Caco-2 (cell line): ENCODE measurements around the gene RPS27A. TPM values are rescaled to one million over a fixed set of nuclear protein-coding genes. Genes with fewer than 3 reads are reported as not detected.
"Not testable (repeated sequence)": the region's sequence is repeated elsewhere in the genome, so short reads cannot be mapped to it uniquely, and the experiment has no call there.

Experiments used
- BruUV-seq: library from RNA; stranded (reverse); fragments of 400-500 nt; replicated peaks from 2 replicates; lab custom pipeline; 2021; lab: Mats Ljungman, UMichigan
- CTCF ChIA-PET: fragments of 300-600 bp; sonication (Branson Sonifier 250); formaldehyde crosslinking; loops from one replicate; lab custom pipeline; 2022; ENCODE audit warnings: antibody characterized with exemption; lab: Charles Lee
- POLR2A ChIA-PET: fragments of 300-600 bp; sonication (Branson Sonifier 250); formaldehyde crosslinking; loops from one replicate; lab custom pipeline; 2022; ENCODE audit warnings: antibody characterized with exemption; lab: Charles Lee
- DNase-seq, 2 experiments: peaks; one replicate each; pipeline versions ENCODE4 v3.0.0 to v3.0.0-alpha.2; 2020 to 2022
- H3K27me3 ChIP-seq: replicated peaks from 2 replicates; pipeline ENCODE4 v1.6.0; 2011; ENCODE audit warnings: low read length; ENCODE audit not compliant: control insufficient read depth, insufficient read depth
- H3K36me3 ChIP-seq: 2 replicates; pipeline ENCODE4 v1.5.1; 2011; ENCODE audit warnings: low read length; ENCODE audit not compliant: control insufficient read depth, insufficient read depth
- H3K4me1 ChIP-seq: fragments of 250-450 bp; sonication (Bioruptor Pico); 2 replicates; pipeline ENCODE4 v1.5.1; 2020; ENCODE audit warnings: mild to moderate bottlenecking
- H3K4me3 ChIP-seq: 2 replicates; pipeline ENCODE4 v1.5.1; 2011; ENCODE audit warnings: low read depth, mild to moderate bottlenecking, control low read depth, low read length
- H3K9me3 ChIP-seq: fragments of 250-450 bp; sonication (Bioruptor Pico); 2 replicates; pipeline ENCODE4 v1.5.1; 2020; ENCODE audit warnings: mild to moderate bottlenecking, moderate library complexity
- H3K27ac Mint-ChIP-seq: one replicate; pipeline ENCODE4 v1.8.0; 2022; ENCODE audit warnings: mixed read lengths; ENCODE audit not compliant: unreplicated experiment
- H3K27me3 Mint-ChIP-seq: one replicate; pipeline ENCODE4 v1.8.0; 2022; ENCODE audit warnings: mixed read lengths; ENCODE audit not compliant: insufficient read depth, unreplicated experiment
- H3K36me3 Mint-ChIP-seq: one replicate; pipeline ENCODE4 v1.8.0; 2022; ENCODE audit warnings: mild to moderate bottlenecking, mixed read lengths; ENCODE audit not compliant: insufficient read depth, unreplicated experiment
- H3K4me1 Mint-ChIP-seq: one replicate; pipeline ENCODE4 v1.8.0; 2022; ENCODE audit warnings: low read depth, mixed read lengths; ENCODE audit not compliant: unreplicated experiment
- H3K4me3 Mint-ChIP-seq: one replicate; pipeline ENCODE4 v1.8.0; 2022; ENCODE audit warnings: mild to moderate bottlenecking, moderate library complexity, mixed read lengths; ENCODE audit not compliant: unreplicated experiment
- H3K9me3 Mint-ChIP-seq: one replicate; pipeline ENCODE4 v1.8.0; 2022; ENCODE audit warnings: mixed read lengths; ENCODE audit not compliant: unreplicated experiment
- intact Hi-C: fragments of 100-400 bp; cut with micrococcal nuclease; formaldehyde crosslinking; loops from one replicate; pipeline ENCODE4 v1.10.0; 2022; ENCODE audit not compliant: unreplicated experiment
- total RNA-seq: library from RNA; stranded (reverse); gene quantifications from 2 replicates; pipeline ENCODE4 v1.2.3, GENCODE V29; 2022
- TF ChIP-seq, protein P1 (sequence below), 2 experiments: fragments of 200-600 bp in 1 of 2; IDR thresholded peaks; 1 replicate in 1 of 2; 2 replicates in 1 of 2; pipeline versions ENCODE4 v1.5.1 to v1.8.0; 2011 to 2022; ENCODE audit warnings: antibody characterized with exemption in 1 of 2, control low read depth in 1 of 2, inconsistent platforms in 1 of 2, low read depth in 1 of 2, low read length in 1 of 2, mild to moderate bottlenecking in 1 of 2, moderate library complexity in 1 of 2; ENCODE audit not compliant: insufficient read depth in 1 of 2, severe bottlenecking in 1 of 2, unreplicated experiment in 1 of 2

RPS27A gene
- total RNA-seq, 1 experiment from 2014 or later: 1,305 TPM

GRCh38 chr2:55235724-55236538 is 3.4 kb downstream of the RPS27A start:
- Histone ChIP-seq H3K9me3 (no peaks in the 10 kb centered on the region), H3K27me3 (no peaks in the 10 kb centered on the region), H3K36me3 (peaks cover 7% of the 10 kb centered on the region; the same call in 1 of the 2 replicates), H3K4me3 (no peak overlapping the region), H3K4me1 (peaks cover 11% of the 10 kb centered on the region; the same call in 1 of the 2 replicates)
- Mint-ChIP-seq H3K9me3 (no peaks in the 10 kb centered on the region), H3K36me3 (peaks cover 78% of the 10 kb centered on the region), H3K27me3 (no peaks in the 10 kb centered on the region), H3K4me1 (peaks cover 6% of the 10 kb centered on the region), H3K4me3 (no peak overlapping the region), H3K27ac (no peak overlapping the region)
- CTCF ChIA-PET: no interaction called here
- DNase-seq: no peak
- no TSS peak for BruUV-seq
- intact Hi-C loops: loop anchor here (10.0 kb wide), 1 partner anchor 199 kb away; no protein-coding TSS in a partner anchor
- POLR2A ChIA-PET: no interaction called here
- TF ChIP-seq, protein P1, sequence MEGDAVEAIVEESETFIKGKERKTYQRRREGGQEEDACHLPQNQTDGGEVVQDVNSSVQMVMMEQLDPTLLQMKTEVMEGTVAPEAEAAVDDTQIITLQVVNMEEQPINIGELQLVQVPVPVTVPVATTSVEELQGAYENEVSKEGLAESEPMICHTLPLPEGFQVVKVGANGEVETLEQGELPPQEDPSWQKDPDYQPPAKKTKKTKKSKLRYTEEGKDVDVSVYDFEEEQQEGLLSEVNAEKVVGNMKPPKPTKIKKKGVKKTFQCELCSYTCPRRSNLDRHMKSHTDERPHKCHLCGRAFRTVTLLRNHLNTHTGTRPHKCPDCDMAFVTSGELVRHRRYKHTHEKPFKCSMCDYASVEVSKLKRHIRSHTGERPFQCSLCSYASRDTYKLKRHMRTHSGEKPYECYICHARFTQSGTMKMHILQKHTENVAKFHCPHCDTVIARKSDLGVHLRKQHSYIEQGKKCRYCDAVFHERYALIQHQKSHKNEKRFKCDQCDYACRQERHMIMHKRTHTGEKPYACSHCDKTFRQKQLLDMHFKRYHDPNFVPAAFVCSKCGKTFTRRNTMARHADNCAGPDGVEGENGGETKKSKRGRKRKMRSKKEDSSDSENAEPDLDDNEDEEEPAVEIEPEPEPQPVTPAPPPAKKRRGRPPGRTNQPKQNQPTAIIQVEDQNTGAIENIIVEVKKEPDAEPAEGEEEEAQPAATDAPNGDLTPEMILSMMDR (IDR thresholded peaks at IDR 0.05; ENCODE audit: insufficient read depth in 1 of 2, low read depth in 1 of 2, low read length in 1 of 2, severe bottlenecking in 1 of 2, unreplicated experiment in 1 of 2): no peak

- ChIA-PET POLR2A (no interaction called here), CTCF (no interaction called here)
- DNase-seq: no peak
- Mint-ChIP-seq H3K4me1 (no peaks in the 10 kb centered on the region), H3K36me3 (peaks cover 78% of the 10 kb centered on the region), H3K4me3 (no peak overlapping the region), H3K9me3 (no peaks in the 10 kb centered on the region), H3K27ac (no peak overlapping the region), H3K27me3 (no peaks in the 10 kb centered on the region)
- Histone ChIP-seq H3K9me3 (no peaks in the 10 kb centered on the region), H3K27me3 (no peaks in the 10 kb centered on the region), H3K4me3 (no peak overlapping the region), H3K4me1 (peaks cover 11% of the 10 kb centered on the region; the same call in 1 of the 2 replicates), H3K36me3 (peaks cover 7% of the 10 kb centered on the region; the same call in 1 of the 2 replicates)
- intact Hi-C loops: loop anchor here (10.0 kb wide), 1 partner anchor 198 kb away; no protein-coding TSS in a partner anchor
- no TSS peak for BruUV-seq
- TF ChIP-seq, protein P1 (IDR thresholded peaks at IDR 0.05; ENCODE audit: insufficient read depth in 1 of 2, low read depth in 1 of 2, low read length in 1 of 2, severe bottlenecking in 1 of 2, unreplicated experiment in 1 of 2): no peak
Measured at GRCh38 chr2:55236992-55237543, 4.6 kb downstream of the RPS27A start.

DNA sequence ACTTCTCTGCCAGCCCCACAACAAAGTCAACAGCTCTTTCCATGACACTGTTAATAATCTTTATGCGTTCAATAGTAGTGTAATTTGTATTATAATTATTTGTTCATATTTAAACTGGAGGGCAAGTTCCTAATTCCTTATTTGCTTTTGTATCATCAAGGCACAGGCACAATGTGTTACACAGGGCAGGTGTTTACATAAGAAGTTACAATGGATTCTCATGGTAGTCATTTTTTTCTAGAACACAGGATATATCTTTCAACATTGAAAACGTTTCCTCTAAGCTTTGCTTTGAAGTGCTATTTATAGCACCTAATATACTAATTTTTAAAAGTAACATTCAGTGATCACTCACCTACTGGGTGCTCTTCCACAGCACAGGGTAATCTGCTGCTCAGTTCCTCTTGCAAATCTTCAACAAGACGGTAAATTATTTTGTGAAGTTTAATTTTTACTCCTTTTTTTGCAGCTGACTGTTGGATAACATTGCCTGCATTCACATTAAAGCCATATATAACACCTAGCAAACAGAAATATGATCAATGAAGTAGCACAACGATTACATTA is 7.3 kb downstream of the RPS27A start:
- no peak overlapping the region for H3K27ac Mint-ChIP-seq

DNA sequence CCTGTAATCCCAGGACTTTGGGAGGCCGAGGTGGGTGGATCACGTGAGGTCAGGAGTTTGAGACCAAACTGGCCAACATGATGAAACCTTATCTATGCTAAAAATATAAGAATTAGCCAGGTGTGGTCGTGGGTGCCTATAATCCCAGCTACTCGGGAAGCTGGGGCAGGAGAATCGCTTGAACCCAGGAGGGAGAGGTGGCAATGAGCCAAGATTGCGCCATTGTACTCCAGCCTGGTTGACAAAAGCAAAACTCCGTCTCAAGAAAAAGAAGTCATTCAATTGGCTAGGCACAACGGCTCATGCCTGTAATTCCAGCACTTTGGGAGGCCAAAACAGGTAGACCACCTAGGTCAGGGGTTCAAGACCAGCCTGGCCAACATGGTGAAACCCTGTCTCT is 9.1 kb downstream of the RPS27A start:
- H3K9me3 ChIP-seq, H3K27me3 ChIP-seq, H3K4me3 Mint-ChIP-seq, H3K36me3 ChIP-seq, intact Hi-C loops, H3K27me3 Mint-ChIP-seq, H3K9me3 Mint-ChIP-seq, H3K4me3 ChIP-seq, CTCF ChIA-PET, H3K27ac Mint-ChIP-seq, DNase-seq, H3K4me1 ChIP-seq, BruUV-seq, POLR2A ChIA-PET, H3K4me1 Mint-ChIP-seq: not testable (repeated sequence)
- peaks cover 48% of the 10 kb centered on the region for H3K36me3 Mint-ChIP-seq

More for the DNA sequence above, 7.3 kb downstream of the RPS27A start:
- no peaks in the 10 kb centered on the region for H3K9me3 ChIP-seq
- TF ChIP-seq, protein P1 (IDR thresholded peaks at IDR 0.05; ENCODE audit: insufficient read depth in 1 of 2, low read depth in 1 of 2, low read length in 1 of 2, severe bottlenecking in 1 of 2, unreplicated experiment in 1 of 2): no peak
- Mint-ChIP-seq H3K4me3 (no peak overlapping the region), H3K36me3 (peaks cover 58% of the 10 kb centered on the region), H3K9me3 (no peaks in the 10 kb centered on the region), H3K4me1 (no peaks in the 10 kb centered on the region), H3K27me3 (no peaks in the 10 kb centered on the region)
- DNase-seq: no peak
- intact Hi-C loops: loop anchor here (10.0 kb wide), 1 partner anchor 195 kb away; no protein-coding TSS in a partner anchor
- POLR2A ChIA-PET: no interaction called here
- H3K4me3 ChIP-seq: no peak overlapping the region
- H3K36me3 ChIP-seq: peaks cover 4% of the 10 kb centered on the region
- no peaks in the 10 kb centered on the region for H3K27me3 ChIP-seq
- CTCF ChIA-PET: no interaction called here
- H3K4me1 ChIP-seq: peaks cover 3% of the 10 kb centered on the region; the same call in 1 of the 2 replicates
- BruUV-seq: no TSS peak
